Limb (tissue), 2 donors: Measurements from ENCODE around the gene PRSS8.
A peak's percentile ranks its signal among the peaks of the same experiment; 100 is the strongest.

Experiments used
- DNase-seq, 2 donors: peaks; one replicate each; pipeline ENCODE4 v3.0.0-alpha.2; 2016; ENCODE audit errors: extremely low spot score in 2 of 2

Gene PRSS8

DNA sequence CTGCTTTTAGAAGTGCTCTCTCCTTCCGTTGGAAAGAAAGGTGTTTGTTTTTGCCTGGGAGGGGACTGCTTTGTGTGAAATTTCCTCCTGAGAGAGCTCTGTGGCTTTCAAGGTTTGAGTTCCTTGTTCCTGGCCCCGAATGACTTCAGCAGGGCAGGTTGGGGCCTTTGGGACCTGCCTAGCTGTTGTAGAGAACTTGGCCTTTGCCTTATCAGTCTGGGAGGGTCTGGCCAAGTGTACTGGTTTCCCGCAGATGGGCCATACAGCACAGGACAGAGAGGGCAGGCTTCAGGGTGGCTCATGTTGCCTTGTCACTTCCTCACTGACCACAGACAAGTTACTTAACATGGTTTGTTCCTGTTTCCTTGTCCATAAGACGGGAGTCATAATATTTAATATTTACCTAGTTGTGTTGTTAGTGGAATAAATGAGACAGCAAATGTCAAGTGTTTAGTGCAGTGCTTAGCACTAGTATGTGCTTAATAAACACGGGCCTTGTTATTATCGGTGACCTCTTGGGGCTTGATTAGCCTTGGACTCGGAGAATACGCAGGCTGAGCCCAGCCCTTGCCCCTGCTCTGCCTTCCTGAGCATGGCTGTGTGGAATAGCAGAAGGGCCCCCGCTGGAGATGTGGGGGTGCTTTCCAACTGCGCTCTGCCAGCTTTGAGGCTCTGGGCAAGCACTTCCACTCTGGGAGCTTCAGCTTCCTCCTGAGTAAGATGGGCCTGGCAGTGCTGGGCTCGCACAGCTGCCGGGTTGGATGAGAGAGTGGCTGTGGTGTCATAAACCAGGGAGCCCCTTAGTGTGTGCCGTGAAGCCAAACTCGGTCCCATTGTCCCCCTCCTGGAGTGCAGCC, 6.6 kb downstream of the PRSS8 start:
- DNase-seq: no peak

DNA sequence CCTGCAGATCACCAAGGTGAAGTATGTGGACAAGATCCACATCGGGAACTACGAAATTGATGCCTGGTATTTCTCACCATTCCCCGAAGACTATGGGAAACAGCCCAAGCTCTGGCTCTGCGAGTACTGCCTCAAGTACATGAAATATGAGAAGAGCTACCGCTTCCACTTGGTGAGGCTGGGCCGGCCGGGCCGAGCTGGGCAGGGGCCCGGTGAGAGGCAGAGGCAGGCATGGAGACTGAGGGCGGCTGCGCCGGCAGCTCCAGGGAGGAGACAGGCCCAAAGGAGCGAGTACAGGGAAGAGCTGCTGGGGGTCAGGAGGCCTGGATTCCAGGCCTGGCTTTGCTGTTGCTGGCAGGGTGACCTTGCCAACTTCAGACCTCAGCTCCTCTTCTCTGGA, 8.3 kb downstream of the PRSS8 start:
- no peak for DNase-seq

DNA sequence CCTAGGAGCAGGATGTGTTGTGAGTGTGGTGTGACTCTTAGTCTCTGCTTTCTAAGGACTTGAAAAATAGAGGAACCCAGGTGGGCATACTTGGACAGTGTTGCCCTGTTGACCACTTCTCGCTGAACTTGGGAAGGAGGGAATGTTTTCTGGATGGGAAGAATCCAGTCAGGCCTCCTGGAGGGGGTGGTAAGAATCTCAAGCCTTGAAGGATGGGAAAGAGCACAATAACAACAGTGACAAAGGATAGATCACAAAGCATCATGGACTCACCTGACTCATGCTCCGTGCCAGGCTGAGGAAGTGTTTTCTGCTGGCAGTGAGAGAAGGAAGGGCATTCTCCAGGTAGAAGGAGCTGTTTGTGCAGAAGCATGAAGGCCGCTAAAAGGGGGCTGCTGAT, 9.7 kb downstream of the PRSS8 start:
- no peak for DNase-seq

DNA sequence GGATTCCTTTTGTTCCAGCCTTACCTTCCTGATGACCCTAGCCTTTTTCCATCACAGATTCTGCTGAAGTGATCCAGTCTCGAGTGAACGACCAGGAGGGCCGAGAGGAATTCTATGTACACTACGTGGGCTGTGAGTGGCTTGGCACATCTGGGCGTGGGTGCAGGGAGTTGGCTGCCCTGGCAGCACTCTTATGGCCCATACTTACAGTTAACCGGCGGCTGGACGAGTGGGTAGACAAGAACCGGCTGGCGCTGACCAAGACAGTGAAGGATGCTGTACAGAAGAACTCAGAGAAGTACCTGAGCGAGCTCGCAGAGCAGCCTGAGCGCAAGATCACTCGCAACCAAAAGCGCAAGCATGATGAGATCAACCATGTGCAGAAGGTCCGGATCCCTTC, 15.4 kb downstream of the PRSS8 start:
- no peak for DNase-seq

DNA sequence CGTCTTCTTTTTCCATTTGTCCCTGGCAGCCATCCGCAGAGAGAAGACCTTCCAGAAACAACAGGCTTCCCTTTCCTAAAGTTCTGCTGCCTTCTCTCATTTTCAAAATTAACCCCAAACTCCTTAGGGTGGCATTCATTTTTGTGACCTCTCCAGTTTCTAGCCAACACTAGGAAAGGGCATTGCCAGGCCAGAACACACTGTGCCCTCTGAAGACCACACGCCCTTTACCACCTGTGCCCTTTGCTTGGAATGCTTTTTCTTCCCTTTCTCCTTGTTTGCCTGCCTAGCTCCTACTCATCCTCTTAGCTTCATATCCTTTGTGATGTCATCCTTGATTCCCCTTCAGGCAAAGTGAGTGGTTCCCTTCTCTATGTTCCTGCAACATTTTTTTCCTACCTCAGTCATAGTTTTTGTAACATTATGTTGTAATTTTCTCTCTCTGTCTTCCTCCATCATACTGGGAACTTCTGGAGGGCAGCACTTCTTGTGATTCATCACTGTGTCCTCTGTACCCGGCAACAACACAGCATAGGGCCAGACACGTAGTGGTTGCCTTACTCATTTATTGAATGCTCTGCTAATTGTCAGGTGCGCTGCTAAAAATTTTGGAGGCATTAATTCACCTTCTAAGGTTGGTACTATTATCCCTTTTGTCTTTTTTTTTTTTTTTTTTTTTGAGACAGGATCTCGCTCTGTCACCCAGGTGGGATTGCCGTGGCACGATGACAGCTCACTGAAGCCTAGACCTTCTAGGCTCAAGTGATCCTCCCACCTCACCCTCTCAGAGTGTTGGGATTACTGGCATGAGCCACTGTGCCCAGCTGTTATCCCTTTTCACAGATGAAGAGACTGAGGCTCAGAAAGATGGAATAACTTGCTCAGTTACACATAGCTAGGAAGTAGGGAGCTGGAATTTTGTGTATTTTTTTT, 17.0 kb downstream of the PRSS8 start:
- DNase-seq: no peak

DNA sequence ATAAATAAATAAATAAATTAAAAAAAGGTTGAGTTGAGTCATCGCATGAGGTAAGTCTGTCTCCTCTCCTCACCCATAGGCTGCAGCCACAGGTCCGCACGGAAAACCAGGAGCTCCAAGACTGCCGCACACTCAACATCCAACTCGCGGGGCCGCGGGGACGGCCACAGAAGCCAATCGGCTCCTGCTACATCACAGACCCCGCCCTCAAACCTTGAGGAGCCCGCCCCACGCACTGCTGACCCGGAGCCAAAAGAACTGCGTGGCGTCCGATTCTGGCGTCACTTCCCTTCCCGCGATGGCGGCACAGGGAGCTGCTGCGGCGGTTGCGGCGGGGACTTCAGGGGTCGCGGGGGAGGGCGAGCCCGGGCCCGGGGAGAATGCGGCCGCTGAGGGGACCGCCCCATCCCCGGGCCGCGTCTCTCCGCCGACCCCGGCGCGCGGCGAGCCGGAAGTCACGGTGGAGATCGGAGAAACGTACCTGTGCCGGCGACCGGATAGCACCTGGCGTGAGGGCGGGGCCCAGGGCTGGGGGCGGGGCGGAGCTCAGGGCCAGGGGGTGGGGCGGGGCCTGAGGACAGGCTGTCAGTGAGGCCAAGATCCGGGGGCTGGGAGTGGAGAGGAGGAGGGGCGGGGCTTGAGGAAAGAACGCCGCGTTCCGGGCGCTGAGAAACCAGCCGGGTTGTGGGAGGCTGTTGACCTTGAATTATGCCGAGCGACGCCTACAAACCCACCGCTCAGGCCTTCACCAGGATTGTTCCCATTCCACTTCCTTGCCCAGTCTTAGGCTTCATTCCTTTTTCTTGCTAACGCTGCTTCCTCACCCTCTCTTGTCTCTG, 17.9 kb downstream of the PRSS8 start, which contains the start of gene KAT8:
KAT8 (plus strand) TSS at position 281 of the 839 bp plus-strand sequence; CDS start at position 299, 18 bp downstream.
- peak; percentile 99 for DNase-seq

DNA sequence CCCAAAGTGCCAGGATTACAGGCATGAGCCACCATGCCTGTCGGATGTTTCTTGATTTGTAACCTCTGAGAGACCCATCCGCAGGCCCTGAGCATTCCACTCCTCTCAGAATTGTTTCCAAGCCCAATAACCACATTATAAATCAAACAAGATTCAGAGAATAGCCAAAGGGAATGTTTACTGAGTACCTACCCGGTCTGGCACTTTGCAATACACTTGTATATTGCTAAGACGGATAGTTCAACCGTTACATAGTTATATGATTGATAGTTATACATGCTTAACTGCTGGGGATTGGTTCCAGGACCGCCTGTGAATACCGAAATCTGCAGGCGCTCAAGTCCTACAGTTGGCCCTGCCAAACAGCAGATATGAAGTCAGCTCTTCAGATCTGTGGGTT, 21.1 kb downstream of the PRSS8 start:
- DNase-seq: no peak

DNA sequence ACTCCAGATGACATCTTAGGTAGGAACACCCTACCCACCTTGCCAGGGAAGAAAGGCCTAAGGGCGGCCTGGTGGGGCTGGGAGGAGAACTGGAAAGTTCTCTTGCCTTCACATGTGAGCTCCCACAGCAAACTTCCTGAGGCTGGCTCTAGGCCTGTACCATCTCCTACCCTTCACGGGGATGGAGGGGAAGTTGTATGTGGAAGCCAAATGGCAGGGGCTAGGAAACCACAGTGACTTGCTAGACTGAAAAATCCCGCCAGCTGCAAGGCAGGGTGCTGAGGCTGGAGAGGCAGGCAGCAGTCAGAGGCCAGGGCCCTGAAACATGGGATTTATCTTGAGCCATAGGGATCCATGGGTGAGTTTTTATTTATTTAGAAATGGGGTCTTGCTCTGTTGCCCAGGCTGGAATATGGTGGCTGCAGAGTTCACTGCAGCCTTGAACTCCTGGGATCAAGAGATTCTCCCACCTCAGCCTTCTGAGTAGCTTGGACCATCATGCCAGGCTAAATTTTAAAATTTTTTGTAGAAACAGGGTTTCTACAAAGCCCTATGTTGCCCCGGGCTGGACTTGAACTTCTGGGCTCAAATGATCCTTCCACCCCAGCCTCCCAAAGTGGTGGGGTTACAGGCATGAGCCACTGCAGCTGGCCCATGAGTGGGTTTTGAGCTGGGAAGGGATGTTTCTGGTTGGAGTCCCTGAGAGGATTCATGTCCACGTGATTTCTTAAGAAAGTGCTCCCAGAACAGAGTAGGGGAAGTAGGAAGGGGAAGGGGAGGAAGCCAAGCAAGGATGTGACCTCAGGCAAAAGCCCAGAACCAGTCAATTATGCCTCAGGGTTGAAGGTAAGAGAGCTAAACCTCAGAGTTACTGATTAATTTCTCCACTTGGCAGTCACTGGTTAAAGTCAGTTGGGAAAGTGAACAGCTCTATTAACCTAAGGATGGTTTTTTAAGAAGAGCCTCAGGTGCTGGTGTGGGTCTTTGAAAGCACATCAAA, 22.1 kb downstream of the PRSS8 start:
- DNase-seq: no peak

DNA sequence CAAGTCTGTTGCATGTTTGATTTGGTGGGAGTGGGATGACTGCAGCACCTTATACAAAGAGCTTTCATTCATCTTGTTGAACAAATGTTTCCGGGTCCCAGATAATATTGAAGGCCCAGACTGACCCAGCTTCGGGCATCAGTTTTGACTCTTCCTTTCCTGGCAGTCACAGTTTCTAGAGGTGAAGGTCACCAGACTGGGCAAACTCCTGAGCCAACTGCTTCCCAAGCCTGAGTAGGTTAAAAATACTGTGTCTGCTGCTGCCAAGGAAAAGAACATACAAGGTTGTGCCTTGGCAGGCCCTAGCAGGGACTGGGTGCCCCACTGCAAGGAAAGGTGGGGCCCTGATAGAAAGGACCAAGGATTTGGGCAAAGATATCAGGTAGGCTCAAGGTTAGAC, 22.8 kb downstream of the PRSS8 start:
- DNase-seq: no peak

DNA sequence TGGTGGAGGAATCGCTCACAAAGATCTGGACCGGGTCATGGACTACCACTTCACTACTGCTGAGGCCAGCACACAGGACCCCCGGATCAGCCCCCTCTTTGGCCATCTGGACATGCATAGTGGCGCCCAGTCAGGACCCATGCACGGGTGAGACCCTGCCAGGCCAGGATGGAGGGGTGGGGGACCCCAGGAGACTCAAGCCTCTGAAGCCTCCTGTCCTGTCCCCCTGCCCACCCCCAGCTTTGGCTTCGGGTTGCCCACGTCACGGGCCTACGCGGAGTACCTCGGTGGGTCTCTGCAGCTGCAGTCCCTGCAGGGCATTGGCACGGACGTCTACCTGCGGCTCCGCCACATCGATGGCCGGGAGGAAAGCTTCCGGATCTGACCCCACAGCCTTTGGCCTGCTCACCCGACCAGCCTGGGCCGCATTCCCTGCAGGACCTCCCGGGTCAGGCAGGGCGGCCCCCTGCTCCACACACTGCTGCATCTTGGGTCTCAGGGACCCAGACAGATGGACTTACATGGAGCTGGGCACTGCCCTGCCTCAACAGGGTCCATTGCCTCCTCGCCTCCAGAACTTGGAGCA, 23.6 kb downstream of the PRSS8 start:
- no peak for DNase-seq

DNA sequence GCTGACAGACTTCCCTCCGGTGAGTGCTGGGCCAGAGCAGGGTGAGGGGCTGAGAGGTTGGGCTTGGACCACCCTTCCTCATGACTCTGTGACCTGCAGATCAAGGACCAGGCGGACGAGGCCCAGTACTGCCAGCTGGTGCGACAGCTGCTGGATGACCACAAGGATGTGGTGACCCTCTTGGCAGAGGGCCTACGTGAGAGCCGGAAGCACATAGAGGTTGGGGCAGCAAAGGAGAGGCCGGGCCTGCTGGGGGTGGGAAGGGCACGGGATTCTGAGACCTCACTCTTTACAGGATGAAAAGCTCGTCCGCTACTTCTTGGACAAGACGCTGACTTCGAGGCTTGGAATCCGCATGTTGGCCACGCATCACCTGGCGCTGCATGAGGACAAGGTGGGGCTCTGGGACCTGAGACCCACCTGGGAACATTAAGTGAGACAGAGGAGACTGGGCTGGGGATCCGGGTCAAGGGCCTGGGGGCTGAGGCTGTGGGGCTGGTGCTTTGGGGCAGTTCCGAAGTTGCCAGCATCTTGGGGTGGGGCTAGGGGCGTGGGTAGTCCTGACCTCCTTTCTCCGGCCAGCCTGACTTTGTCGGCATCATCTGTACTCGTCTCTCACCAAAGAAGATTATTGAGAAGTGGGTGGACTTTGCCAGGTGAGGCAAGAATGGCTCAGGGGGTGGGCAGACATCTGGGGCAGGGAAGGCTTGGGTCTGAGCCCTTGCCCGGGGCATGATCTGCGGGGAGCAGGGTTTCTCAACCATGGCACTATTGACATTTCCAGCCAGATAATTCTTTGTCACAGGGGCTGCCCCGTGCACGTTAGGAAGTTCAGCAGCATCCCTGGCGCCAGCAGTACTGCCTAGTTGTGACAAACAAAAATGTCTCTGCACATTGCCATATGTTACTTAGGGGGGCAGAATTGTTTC, 25.2 kb downstream of the PRSS8 start:
- no peak for DNase-seq

DNA sequence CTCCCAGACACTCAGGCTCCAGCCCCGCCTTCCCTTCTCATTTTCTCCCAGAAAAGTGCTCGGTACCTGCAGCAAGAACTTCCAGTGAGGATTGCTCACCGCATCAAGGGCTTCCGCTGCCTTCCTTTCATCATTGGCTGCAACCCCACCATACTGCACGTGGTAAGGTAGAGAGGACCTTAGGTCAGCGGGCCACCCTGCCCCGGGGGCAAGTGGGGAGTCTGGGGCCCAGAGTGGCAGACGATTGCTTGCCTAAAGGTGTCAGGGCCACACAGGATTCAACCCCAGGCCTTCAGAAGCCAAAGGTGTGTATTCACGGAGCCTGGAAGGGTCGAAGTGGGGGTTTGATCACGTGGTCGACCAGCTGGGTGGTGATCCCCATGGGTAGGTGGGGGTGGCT, 25.9 kb downstream of the PRSS8 start:
- no peak for DNase-seq

DNA sequence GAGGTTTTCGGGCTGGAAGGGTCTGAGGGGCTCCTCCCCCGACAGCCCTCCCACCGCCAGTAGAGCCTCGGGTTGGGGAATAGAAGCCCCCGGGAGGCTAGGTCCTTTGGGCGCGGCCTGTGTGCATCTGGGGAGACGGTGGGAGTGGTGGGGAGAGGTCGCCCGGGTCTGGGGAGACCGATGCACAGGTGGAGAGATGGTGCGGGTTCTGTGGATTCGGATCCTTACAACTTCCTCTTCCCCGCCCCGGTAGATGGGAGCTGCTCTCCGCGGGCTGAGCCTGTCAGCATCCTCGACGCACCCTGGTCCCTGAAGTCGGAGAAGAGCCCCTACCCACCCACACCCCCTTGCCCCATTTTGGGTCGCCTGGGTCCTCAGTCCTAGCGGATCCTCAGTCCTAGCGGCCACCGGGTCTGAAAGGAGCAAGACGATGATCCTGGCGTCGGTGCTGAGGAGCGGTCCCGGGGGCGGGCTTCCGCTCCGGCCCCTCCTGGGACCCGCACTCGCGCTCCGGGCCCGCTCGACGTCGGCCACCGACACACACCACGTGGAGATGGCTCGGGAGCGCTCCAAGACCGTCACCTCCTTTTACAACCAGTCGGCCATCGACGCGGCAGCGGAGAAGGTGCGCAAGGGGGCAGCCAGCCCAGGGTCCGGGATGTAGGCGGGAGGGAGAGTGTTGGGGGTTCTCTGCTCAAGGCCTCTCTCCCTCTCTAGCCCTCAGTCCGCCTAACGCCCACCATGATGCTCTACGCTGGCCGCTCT, 26.6 kb downstream of the PRSS8 start:
- DNase-seq: no peak

DNA sequence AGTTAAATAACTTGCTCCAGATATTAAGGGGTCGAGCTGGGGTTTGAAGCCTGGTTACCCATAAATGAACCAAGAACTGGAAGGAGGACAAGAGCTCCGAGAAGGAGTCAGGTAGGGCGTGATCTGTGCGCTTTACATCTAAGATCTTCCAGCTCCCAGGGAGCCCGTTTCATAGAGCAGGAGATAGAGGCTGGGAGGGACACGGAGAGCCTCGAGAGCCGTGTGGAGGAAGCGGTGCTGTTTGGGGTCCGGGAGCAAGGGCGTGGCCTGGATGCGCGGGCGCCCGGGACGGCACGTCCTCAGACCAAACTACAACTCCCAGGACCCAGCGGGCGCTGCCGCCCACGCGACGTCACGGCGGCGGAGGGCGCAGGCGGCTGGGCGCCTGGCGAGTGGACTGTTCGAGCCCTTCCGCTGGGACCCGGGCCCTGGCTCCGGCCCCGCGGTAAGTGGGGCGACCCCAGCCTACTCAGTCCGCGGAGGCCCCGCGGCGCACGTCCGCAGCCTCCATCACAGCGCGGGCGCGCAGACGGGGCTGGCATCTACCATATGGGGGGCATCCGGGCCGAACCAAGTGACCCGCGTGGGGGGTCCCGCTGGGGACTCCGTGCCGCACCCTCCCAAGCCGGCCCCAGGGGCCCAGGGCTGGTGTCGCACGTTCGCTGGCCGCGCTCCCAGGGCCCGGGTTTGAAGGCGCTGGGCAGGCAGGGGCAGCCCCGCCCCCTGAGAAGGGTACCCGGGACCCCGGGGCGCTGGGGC, 27.3 kb downstream of the PRSS8 start, which contains the start of gene BCKDK:
BCKDK (plus strand) TSS at position 352 of the 759 bp plus-strand sequence. CDS start 838 bp downstream, outside the sequence.
- DNase-seq: peak; percentile 65 to 85

DNA sequence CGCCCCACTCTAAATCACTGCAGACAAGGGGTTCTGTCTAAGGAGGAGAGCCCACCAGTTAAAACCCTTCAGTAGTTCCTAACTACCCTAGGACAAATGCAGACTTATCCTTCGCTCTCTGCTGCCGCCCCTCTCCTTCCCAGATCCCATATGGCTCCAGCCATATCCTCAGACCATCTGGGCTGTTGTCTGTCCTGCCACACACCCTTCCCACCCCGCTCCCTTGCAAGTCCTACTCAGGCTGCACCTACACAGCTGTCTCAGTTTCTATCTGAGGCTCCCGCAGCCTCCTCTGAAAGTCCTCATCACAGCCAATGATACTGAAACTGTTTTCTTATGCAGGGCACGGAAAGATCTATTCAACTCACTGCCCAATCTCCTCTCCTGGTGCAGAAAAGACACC, 28.1 kb downstream of the PRSS8 start:
- DNase-seq: no peak

DNA sequence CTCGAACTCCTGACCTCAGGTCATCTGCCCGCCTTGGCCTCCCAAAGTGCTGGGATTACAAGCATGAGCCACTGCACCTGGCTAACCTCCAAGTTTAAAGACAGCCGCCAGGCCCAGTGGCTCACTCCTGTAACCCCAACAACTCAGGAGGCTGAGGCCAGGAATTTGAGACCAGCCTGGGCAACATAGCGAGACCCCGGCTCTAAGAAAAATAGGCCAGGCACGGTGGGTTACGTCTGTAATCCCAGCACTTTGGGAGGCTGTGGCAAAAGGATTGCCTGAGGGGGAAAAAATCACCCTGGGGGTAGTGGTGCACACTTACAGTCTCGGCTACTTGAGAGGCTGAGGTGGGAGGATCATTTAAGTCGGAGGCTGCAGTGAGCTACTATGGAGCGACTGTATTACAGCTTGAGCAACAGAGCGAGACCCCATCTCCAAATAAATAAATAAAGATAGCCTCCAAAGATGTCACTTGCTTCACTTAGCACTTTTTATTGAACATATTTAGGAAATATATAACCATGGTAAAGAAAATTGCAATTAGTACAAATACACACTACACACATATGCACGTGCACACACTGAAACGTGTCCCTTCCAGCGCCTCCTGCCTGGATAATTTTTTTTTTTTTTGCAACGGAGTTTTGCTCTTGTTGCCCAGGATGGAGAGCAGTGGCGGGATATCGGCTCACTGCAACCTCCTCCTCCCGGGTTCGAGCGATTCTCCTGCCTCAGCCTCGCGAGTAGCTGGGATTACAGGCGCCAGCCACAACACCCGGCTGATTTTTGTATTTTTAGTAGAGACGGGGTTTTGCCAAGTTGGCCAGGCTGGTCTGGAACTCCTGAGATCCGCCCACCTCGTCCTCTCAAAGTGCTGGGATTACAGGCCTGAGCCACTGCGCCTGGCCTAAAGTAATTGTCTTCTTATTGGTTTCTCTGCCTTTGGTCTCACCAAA, 28.7 kb downstream of the PRSS8 start:
- no peak for DNase-seq
